Activated CD4-positive, alpha-beta T cell treated with anti-CD3 and anti-CD28 coated beads, Interleukin-2, amount 50 U/mL, for 16 hours (primary cell): Measurements from ENCODE around the gene SLC5A2.
"Not testable (repeated sequence)": the region's sequence is repeated elsewhere in the genome, so short reads cannot be mapped to it uniquely, and the experiment has no call there.

Experiments used
- DNase-seq: peaks from one replicate; pipeline ENCODE4 v3.0.0-alpha.2; 2020

Gene SLC5A2

GRCh38 chr16:31532120-31532519 is 49.2 kb downstream of the SLC5A2 start:
- DNase-seq: no peak

GRCh38 chr16:31532896-31533295 is 50.0 kb downstream of the SLC5A2 start:
- DNase-seq: no peak

GRCh38 chr16:31535737-31536136 is 52.8 kb downstream of the SLC5A2 start:
- no peak for DNase-seq

- DNase-seq: no peak
Measured at GRCh38 chr16:31536804-31537361, 54.0 kb downstream of the SLC5A2 start.

- DNase-seq: no peak
Measured at GRCh38 chr16:31537362-31538242, 54.7 kb downstream of the SLC5A2 start.

GRCh38 chr16:31538243-31538598 is 55.3 kb downstream of the SLC5A2 start:
- not testable (repeated sequence) for DNase-seq

GRCh38 chr16:31539762-31540161 is 56.8 kb downstream of the SLC5A2 start:
- DNase-seq: not testable (repeated sequence)
